ENCODE results near the gene EYS.
"Not testable (repeated sequence)": the region's sequence is repeated elsewhere in the genome, so short reads cannot be mapped to it uniquely, and the experiment has no call there.

The EYS gene

GRCh38 chr6:64238908-64239307 lies 1468.1 kb downstream of the EYS start:
- not testable (repeated sequence) for DNase-seq (ENCODE audit: low read depth in 2 of 2)

GRCh38 chr6:64238071-64238470 lies 1469.0 kb downstream of the EYS start:
- no peak for DNase-seq (ENCODE audit: low read depth in 2 of 2)

DNA sequence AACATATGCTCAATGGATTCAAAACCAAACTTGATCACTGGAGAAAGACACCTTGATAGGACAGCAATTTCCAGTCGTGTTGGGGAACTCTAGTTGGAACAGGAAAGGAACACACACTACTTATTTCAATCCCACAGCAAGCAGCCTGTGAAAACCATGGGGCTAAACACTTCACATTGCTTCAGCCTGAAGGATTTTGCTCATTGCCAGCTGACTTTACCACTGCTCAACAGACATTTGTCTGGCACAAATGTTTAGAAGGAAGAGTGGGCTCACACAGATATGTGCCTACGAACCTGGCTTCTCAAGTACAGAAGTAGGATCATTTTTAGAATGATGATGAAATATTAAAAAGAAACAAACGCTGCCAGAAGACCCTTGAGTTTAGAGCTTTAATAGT lies 1473.3 kb downstream of the EYS start:
- DNase-seq (ENCODE audit: low read depth in 2 of 2), result no peak

GRCh38 chr6:64231928-64232327 lies 1475.1 kb downstream of the EYS start:
- DNase-seq (ENCODE audit: low read depth in 2 of 2), result no peak

- no peak for DNase-seq (ENCODE audit: low read depth in 2 of 2)
Measured at GRCh38 chr6:64230530-64230929, 1476.5 kb downstream of the EYS start.

DNA sequence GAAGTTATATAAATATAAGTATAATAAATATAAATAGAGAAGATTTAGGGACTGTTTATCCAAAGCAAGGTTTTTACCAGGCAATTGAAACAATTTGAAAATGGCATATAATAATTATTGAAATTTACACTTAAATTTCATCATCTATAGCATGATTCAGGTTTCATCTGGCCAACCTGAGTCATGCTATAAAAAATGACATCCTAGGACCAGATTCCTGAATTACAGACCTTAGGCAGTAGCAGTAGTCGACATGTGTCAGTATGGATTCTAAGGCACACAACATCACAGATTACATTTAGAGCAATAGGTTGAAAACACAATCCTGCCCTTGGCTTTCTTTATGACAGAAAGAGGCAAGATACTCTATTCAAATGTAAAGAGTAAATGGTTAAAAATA lies 1479.2 kb downstream of the EYS start:
- no peak for DNase-seq (ENCODE audit: low read depth in 2 of 2)

DNA sequence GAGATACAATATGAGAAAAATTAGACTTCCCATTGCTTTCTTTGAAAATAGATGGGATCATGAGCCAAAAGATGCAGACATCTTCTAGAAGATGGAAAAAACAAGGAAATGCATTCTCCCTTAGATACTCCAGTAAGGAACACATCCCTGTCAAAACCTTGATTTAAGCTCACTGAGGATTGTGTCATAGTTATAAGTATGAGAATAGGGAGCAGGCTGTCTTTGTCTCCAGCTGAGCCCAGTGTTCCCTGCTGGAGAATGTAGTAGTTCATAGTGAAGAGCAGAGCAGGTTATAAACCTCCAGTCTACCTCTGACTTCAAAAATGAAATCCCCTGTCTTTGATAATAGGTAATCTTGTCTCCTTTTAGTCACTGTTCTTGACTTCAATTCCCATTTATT lies 1481.5 kb downstream of the EYS start:
- no peak for DNase-seq (ENCODE audit: low read depth in 2 of 2)

DNA sequence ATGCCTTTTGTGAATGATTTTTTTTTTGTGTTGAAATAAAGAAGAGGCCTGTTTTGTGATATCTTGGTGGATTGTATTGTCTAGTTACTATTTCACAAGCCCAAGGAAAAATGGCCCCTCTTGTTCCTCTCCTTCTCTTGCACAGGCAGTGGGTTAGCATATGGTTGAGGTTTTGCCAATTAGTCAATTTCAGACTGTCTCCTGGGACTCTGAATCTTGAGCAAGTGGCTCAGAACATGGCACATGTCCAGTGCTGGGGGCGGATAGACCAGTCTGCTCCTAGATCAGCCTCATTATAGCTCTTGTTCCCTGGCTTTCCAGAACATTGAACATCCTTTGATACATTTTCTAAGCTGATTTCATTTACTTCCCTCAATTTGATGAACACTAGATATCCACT lies 1482.2 kb downstream of the EYS start:
- no peak for DNase-seq (ENCODE audit: low read depth in 2 of 2)

- DNase-seq (ENCODE audit: low read depth in 2 of 2), result no peak
Measured at GRCh38 chr6:64221776-64222175, 1485.2 kb downstream of the EYS start.

GRCh38 chr6:64220801-64221200 lies 1486.2 kb downstream of the EYS start:
- no peak for DNase-seq (ENCODE audit: low read depth in 2 of 2)

DNA sequence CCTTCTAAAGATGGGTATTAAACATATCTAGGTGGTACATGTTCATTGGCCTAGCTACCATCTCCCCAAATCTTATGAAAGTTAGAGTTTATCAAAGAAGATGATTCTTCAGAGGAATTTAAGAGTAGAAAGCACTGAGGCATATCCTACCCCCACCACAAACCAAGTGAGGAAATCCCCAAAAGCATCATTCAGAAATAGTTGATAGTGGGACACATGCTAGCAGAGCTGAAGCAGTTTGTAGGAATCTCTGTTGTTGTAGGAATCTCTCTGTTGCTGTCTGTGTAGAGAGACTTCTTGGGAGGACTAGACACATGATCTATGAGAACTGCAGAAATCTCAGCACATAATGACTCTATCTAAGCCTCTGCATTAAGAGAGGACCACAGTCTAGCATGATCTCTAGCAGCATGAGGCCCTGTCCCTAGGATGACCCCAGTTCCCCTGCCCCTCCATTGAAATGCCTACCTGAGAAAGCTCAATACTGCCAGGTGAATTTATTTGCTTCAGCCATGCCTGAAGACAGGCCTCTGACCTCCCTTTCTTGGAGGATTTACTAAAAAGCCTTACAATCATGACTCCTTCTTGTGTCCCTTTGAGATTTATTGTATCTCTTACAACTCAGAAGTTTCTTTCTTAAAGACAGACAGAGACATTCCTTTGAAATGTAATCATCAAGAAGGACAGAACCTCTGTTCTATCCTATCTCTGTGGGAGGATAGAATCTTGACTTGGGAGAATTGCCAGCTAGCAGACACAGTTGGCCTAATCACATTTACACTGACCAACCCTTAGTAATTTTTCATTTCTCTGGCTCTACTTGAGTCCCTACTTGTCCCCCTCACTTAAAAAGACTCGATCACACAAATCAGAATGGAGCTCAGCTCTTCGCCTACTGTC lies 1489.1 kb downstream of the EYS start:
- no peak for DNase-seq (ENCODE audit: low read depth in 2 of 2)

DNA sequence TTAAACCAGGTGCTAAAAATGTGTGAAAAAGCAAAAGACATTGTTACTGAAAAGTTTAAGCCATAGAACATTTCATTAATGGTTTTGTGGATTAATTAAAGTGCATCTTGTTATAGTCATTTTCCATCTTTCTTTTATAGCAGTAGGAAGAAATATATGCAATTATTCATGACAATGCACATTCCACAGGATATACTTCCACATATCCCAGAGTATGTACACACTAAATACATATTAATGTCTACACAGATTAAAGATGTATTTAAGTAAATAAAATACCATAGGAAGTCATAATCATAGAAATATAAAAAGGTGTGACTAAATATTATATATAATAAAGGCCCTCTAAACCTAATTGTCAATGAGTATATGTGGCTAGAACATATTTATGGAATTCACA lies 1492.7 kb downstream of the EYS start:
- DNase-seq (ENCODE audit: low read depth in 2 of 2), result no peak

- DNase-seq (ENCODE audit: low read depth in 2 of 2), result no peak
Measured at GRCh38 chr6:64213697-64214096, 1493.3 kb downstream of the EYS start.

GRCh38 chr6:64197246-64197645 lies 1509.8 kb downstream of the EYS start:
- DNase-seq (ENCODE audit: low read depth in 2 of 2), result no peak

- no peak for DNase-seq (ENCODE audit: low read depth in 2 of 2)
Measured at GRCh38 chr6:64186592-64186991, 1520.4 kb downstream of the EYS start.

GRCh38 chr6:64185621-64186020 lies 1521.4 kb downstream of the EYS start:
- no peak for DNase-seq (ENCODE audit: low read depth in 2 of 2)

DNA sequence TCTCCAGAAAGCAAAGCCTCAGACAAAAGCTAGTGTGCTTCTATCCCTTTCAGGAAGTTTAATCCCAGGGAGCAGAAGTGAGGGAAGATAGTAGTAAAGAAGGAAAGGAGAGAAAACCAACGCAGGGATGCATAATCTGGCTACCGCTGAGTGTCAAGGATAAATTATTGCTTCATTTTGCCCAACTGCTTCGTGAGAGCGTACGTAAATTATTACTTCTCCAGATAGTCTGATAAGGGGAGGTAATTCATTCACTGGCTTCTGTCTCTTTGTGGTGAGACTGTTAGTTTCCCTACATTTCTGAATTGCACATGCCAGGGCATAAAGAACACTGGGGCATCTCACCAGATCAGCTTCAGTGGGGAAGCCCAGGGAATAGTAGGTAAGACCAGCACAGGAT lies 1531.7 kb downstream of the EYS start:
- no peak for DNase-seq (ENCODE audit: low read depth in 2 of 2)

DNA sequence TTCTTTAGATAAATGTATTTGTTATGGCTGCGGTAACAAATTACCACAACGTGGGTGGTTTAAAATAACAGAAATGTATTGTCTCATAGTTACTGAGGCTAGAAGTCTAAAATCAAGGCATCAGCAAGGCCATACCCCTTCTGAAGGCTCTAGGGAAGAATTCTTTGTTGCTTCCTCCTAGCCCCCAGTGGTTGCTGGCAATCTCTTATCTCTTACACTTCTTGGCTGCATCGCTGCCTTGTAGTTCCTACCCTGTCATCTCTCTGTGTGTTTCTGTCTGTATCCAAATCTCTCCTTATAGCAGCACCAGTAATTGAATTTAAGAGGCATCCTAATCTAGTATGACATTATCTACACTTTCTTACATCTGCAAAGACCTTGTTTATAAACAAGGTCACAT lies 1536.7 kb downstream of the EYS start:
- DNase-seq (ENCODE audit: low read depth in 2 of 2), result no peak

- DNase-seq (ENCODE audit: low read depth in 2 of 2), result no peak
Measured at GRCh38 chr6:64160486-64160885, 1546.5 kb downstream of the EYS start.

DNA sequence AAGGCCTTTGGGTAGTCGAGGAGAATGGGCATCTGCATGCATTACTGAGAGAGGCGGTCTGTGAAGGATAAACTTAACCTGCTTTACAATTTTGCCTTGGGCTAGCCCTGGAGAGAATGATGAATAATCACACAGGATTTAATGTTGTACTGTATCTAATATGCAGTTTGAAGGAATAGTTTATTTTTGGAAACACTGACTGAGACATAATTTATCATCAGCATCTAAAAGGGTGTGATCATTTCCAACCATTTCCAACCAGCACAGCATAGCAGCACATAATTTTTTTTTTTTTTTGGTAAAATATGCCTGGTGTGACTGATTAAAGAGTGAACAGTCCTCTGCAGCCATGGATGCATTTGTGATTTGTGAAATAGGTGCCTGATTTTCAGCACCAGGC lies 1552.0 kb downstream of the EYS start:
- no peak for DNase-seq (ENCODE audit: low read depth in 2 of 2)

DNA sequence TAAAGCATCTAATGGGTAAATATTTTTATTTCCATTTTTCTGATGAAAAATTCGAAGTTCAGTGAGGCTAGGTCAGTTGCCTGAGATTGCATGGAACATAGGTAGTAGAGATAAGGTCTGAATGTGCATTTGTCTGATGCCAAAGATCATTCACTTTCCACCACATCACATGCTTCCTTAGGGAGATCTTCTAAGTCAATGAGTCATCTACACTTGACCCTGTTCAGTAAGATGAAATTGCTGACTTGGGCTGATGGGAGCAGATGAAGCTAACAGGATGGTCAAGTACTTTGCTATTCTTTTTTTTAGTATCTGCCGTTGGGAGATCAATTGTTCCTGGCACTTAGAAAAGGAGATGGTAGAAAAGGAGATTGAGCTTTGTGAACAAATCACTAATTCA lies 1560.2 kb downstream of the EYS start:
- DNase-seq (ENCODE audit: low read depth in 2 of 2), result no peak

DNA sequence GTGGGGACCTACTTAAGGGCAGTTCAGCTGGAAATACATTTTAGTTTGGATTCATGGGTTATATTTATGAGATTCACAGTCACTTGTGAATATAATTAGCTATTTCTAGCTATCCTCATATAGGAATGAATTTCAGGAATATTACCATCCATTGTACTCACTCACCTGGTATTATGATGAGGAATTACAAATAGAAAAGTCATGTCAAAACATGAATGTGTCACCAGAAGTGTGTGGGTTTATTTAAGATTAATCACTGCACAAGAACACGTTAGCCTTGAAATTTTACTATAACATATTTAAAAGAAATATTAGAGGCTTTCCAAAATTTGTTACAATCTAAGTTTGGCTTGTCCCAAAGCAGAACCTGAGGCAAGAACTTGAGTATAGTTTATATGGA lies 1560.9 kb downstream of the EYS start:
- no peak for DNase-seq (ENCODE audit: low read depth in 2 of 2)

DNA sequence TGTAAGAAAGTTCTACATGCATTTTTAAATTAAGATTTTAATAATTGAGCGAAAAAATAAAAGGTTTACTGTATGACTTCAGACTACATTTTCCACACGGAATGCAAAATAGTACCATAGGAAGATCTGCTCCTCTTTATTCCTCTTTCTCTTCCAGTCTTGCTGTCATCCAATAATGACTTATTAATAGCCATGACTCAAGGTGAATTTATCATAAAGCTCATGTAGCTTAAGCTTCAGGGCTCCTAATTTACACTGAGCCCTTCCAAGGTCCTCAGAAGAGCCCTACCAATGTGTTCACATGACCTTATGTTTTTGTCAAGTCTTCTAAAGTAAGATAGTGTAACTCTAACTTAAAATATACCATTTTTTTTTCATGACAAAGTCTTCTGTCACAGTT lies 1561.4 kb downstream of the EYS start:
- DNase-seq (ENCODE audit: low read depth in 2 of 2), result no peak

DNA sequence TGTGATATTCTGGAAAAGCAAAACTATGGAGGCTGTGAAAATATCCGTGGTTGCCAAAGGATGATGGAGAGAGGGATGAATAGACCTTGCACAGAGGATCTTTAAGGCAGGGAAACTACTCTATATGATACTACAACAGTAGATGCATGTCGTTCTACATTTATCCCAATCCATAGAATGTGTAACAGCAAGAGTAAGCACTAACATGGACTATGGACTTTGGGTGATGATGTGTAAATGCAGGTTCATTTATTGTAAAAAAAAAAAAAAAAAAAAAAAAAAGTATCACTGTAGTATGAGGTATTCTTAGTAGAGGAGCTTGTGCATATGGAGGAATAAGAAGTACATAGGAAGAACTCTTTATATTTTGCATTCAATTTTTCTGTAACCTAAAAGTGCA lies 1563.9 kb downstream of the EYS start:
- no peak for DNase-seq (ENCODE audit: low read depth in 2 of 2)

Data from stimulated activated CD8-positive, alpha-beta memory T cell treated with anti-CD3 and anti-CD28 coated beads, Interleukin-2, amount 100 ng/mL, for 48 hours (primary cell).